Midbrain (tissue), 1 donor: ENCODE measurements around the gene NELL1.

Experiments
- DNase-seq: peaks from one replicate; lab custom pipeline; 2025; lab: John Stamatoyannopoulos, UW

The NELL1 gene

GRCh38 chr11:21564833-21565682 is 895.7 kb downstream of the NELL1 start:
- DNase-seq: no peak

GRCh38 chr11:21566521-21567117 is 897.2 kb downstream of the NELL1 start:
- no peak for DNase-seq

GRCh38 chr11:21567645-21568290 is 898.4 kb downstream of the NELL1 start:
- DNase-seq: no peak

GRCh38 chr11:21572210-21572609 is 902.8 kb downstream of the NELL1 start:
- no peak for DNase-seq

- DNase-seq: peak; percentile 26
Observed at GRCh38 chr11:21582791-21583190, 913.4 kb downstream of the NELL1 start.

- no peak for DNase-seq
Observed at GRCh38 chr11:21588754-21589153, 919.4 kb downstream of the NELL1 start.

- DNase-seq: no peak
Observed at GRCh38 chr11:21602699-21603098, 933.3 kb downstream of the NELL1 start.

GRCh38 chr11:21603886-21604285 is 934.5 kb downstream of the NELL1 start:
- no peak for DNase-seq

GRCh38 chr11:21604564-21604963 is 935.2 kb downstream of the NELL1 start:
- no peak for DNase-seq

GRCh38 chr11:21612326-21612725 is 942.9 kb downstream of the NELL1 start:
- DNase-seq: no peak

- no peak for DNase-seq
Observed at GRCh38 chr11:21614961-21615360, 945.6 kb downstream of the NELL1 start.

GRCh38 chr11:21615955-21616371 is 946.6 kb downstream of the NELL1 start:
- no peak for DNase-seq

- no peak for DNase-seq
Observed at GRCh38 chr11:21622566-21622965, 953.2 kb downstream of the NELL1 start.

GRCh38 chr11:21622995-21623394 is 953.6 kb downstream of the NELL1 start:
- DNase-seq: no peak
